ENCODE results near the gene MAPRE3.
A peak's percentile ranks its signal among the peaks of the same experiment; 100 is the strongest.
"Not testable (repeated sequence)": the region's sequence is repeated elsewhere in the genome, so short reads cannot be mapped to it uniquely, and the experiment has no call there.

The MAPRE3 gene

GRCh38 chr2:26970244-26970927 is at the start of gene MAPRE3:
Gene MAPRE3, plus strand, starts transcription at chr2:26970637. Its CDS starts 51,582 bp downstream, at chr2:27022219.
- peak; percentile 85 to 88 for DNase-seq

- DNase-seq: no peak
These were observed 49.1 kb upstream of the MAPRE3 start for GRCh38 chr2:26921323-26921722.

- peak; percentile 41 to 55 for DNase-seq
These were observed 47.8 kb upstream of the MAPRE3 start for GRCh38 chr2:26922405-26923188.

- not testable (repeated sequence) for DNase-seq
These were observed 47.3 kb upstream of the MAPRE3 start for GRCh38 chr2:26923189-26923466.

- DNase-seq: no peak
These were observed 45.7 kb upstream of the MAPRE3 start for GRCh38 chr2:26924731-26925099.

GRCh38 chr2:26925100-26925791 is 45.2 kb upstream of the MAPRE3 start:
- no peak for DNase-seq

GRCh38 chr2:26927221-26927620 is 43.2 kb upstream of the MAPRE3 start:
- DNase-seq: no peak

- no peak for DNase-seq
These were observed 37.5 kb upstream of the MAPRE3 start for GRCh38 chr2:26932974-26933373.

- DNase-seq: no peak
These were observed 36.8 kb upstream of the MAPRE3 start for GRCh38 chr2:26933431-26934334.

GRCh38 chr2:26934335-26934724 is 36.1 kb upstream of the MAPRE3 start:
- DNase-seq: no peak

GRCh38 chr2:26934985-26935384 is 35.5 kb upstream of the MAPRE3 start:
- DNase-seq: no peak

- DNase-seq: no peak
These were observed 33.6 kb upstream of the MAPRE3 start for GRCh38 chr2:26936855-26937254.

GRCh38 chr2:26938399-26939118 is 31.9 kb upstream of the MAPRE3 start:
- no peak for DNase-seq

- no peak for DNase-seq
These were observed 30.4 kb upstream of the MAPRE3 start for GRCh38 chr2:26940001-26940400.

- DNase-seq: no peak
These were observed 29.0 kb upstream of the MAPRE3 start for GRCh38 chr2:26941486-26941885.

GRCh38 chr2:26942543-26943295 is 27.7 kb upstream of the MAPRE3 start:
- DNase-seq: peak; percentile 76 to 80

GRCh38 chr2:26945991-26946750 is 24.3 kb upstream of the MAPRE3 start:
- no peak for DNase-seq

- DNase-seq: no peak
These were observed 23.3 kb upstream of the MAPRE3 start for GRCh38 chr2:26946841-26947784.

GRCh38 chr2:26948800-26949199 is 21.6 kb upstream of the MAPRE3 start:
- no peak for DNase-seq

GRCh38 chr2:26950246-26950645 is 20.2 kb upstream of the MAPRE3 start:
- no peak for DNase-seq
